ENCODE results near the gene GAB1. TPM values are rescaled to one million over a fixed set of nuclear protein-coding genes. Genes with fewer than 3 reads are reported as not detected.

Gene GAB1
- total and polyA plus RNA-seq, 2 of the 8 experiments (the other 6 are each of a cell fraction or from before 2014, with no cell fraction given), result 6.8 to 21.3 TPM

DNA sequence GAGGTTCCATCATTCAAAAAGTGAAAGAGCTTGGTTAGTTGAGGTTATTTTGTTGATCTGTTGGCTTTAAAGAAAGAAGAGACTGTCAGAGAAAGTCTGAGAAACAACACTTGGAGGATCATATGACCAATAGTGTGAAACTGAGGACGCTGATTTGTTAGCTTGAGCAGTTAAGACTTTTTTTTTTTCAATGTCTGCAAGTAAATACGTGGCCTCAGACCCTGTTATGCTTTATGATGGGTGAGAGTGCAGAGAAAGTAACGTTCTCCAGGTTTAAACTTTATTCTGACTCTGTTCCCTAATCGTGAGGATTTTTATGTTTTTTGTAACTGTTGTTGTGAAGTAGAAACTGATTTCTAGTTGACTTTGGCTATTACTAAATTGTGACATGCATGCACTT, 45.9 kb downstream of the GAB1 start:
- Histone ChIP-seq H4K5ac (ENCODE audit: insufficient read length, low read depth, low read length) (peak overlapping the region; percentile 60), H3K9me3 (ENCODE audit: insufficient read depth in 2 of 2, low read depth in 1 of 2, low read length in 1 of 2) (no peaks in the 10 kb centered on the region), H3K36me3 (ENCODE audit: control insufficient read depth in 2 of 4, insufficient read depth in 4 of 4, low read length in 3 of 4) (no peaks in the 10 kb centered on the region), H3K23me2 (ENCODE audit: low read depth, low read length) (no peaks in the 10 kb centered on the region), H2BK12ac (ENCODE audit: low read depth, low read length) (no peak overlapping the region), H2BK5ac (ENCODE audit: low read depth, low read length) (no peak overlapping the region), H2AFZ (ENCODE audit: low read length) (no peak overlapping the region), H3K23ac (ENCODE audit: insufficient read length) (no peak overlapping the region), H3K27ac (ENCODE audit: low read depth, low read length) (no peak overlapping the region), H4K8ac (ENCODE audit: extremely low read depth, insufficient read depth, low read length) (no peak overlapping the region), H3K79me2 (ENCODE audit: control insufficient read depth in 1 of 2, insufficient read depth in 2 of 2, low read length in 2 of 2) (peaks cover 0 to 22% of the 10 kb centered on the region in 2 experiments; a peak in 2 of 4 replicates), H2AK5ac (ENCODE audit: low read depth, low read length) (no peak overlapping the region), H3K56ac (replicated peaks; ENCODE audit: insufficient read length, low read depth, low read length) (no peak overlapping the region), H3K4ac (replicated peaks; ENCODE audit: insufficient read length, low read depth, low read length) (no peak overlapping the region), H3K9ac (replicated peaks in 1 of 4; ENCODE audit: extremely low read depth in 1 of 4, low read depth in 3 of 4, low read length in 3 of 4) (no peak overlapping the region), H3K4me3 (ENCODE audit: extremely low read depth in 1 of 4, insufficient read depth in 2 of 4, low read depth in 3 of 4, low read length in 4 of 4) (no peak overlapping the region), H3K27me3 (replicated peaks in 1 of 4; ENCODE audit: control insufficient read depth in 3 of 4, extremely low read depth in 1 of 4, insufficient read depth in 3 of 4, low read length in 3 of 4) (no peaks in the 10 kb centered on the region), H3K14ac (ENCODE audit: insufficient read length) (no peak overlapping the region), H2BK15ac (ENCODE audit: low read length) (no peak overlapping the region), H4K20me1 (replicated peaks in 1 of 2; ENCODE audit: control insufficient read depth in 1 of 2, insufficient read depth in 2 of 2, low read length in 2 of 2) (peaks cover 0 to 2% of the 10 kb centered on the region in 2 experiments), H3K18ac (ENCODE audit: extremely low read depth, low read length) (no peak overlapping the region), H3K4me2 (ENCODE audit: insufficient read depth in 1 of 2, low read depth in 2 of 2, low read length in 2 of 2) (no peak overlapping the region), H2BK20ac (ENCODE audit: low read length) (no peak overlapping the region), H3K79me1 (ENCODE audit: low read depth, low read length) (peaks cover 3% of the 10 kb centered on the region; the same call in 1 of the 2 replicates), H3K4me1 (replicated peaks in 1 of 4; ENCODE audit: control insufficient read depth in 3 of 4, insufficient read depth in 4 of 4, low read length in 3 of 4) (peaks cover 2 to 15% (median 8%) of the 10 kb centered on the region in 4 experiments; a peak in 4 of 7 replicates), H4K91ac (replicated peaks; ENCODE audit: insufficient read length, low read length) (no peak overlapping the region), H2BK120ac (replicated peaks; ENCODE audit: low read depth, low read length) (no peak overlapping the region)
- WGBS, 2 experiments (ENCODE audit: extremely low coverage in 1 of 2, insufficient coverage in 1 of 2, insufficient read length in 1 of 2, insufficient replicate concordance in 2 of 2, low coverage in 1 of 2, low lambda C conversion rate in 2 of 2, missing lambda C conversion rate in 1 of 2), result 70% methylated on average over 4 of the region's 4 CpGs; no CpG with 5 or more reads in 1 of the 2 experiments
- TF ChIP-seq CHD2 (IDR thresholded peaks at IDR 0.05; ENCODE audit: low read length), result no peak
- TF ChIP-seq SIX5 (IDR thresholded peaks at IDR 0.05; ENCODE audit: low read depth, low read length), result no peak
- no peak for TF ChIP-seq EZH2 (IDR thresholded peaks at IDR 0.05; ENCODE audit: low read depth, low read length, severe bottlenecking)
- TF ChIP-seq SP4 (IDR thresholded peaks at IDR 0.05; ENCODE audit: low read length), result no peak
- TF ChIP-seq TAF1 (IDR thresholded peaks at IDR 0.05; ENCODE audit: low read depth, low read length), result no peak
- no peak for TF ChIP-seq RXRA (IDR thresholded peaks at IDR 0.05; ENCODE audit: insufficient read depth, low read depth, low read length)
- no peak for TF ChIP-seq NANOG (IDR thresholded peaks at IDR 0.05; ENCODE audit: insufficient read depth, low read depth, low read length, poor library complexity, severe bottlenecking)
- TF ChIP-seq CHD1 (IDR thresholded peaks at IDR 0.05; ENCODE audit: low read depth, low read length), result no peak
- TF ChIP-seq BRCA1 (IDR thresholded peaks at IDR 0.05; ENCODE audit: low read depth, low read length), result no peak
- no peak for TF ChIP-seq CREB1 (IDR thresholded peaks at IDR 0.05)
- TF ChIP-seq EP300 (IDR thresholded peaks at IDR 0.05; ENCODE audit: borderline replicate concordance in 1 of 2, low read depth in 2 of 2, low read length in 2 of 2), result no peak
- ChIA-PET CTCF (ENCODE audit: partially characterized antibody) (interaction anchor here (4.3 kb wide), 1 partner anchor 14 kb away, joined by 30 read pairs; no protein-coding TSS in a partner anchor), POLR2A (ENCODE audit: partially characterized antibody) (interaction anchor here (1.9 kb wide), 1 partner anchor 9 kb away, joined by 5 read pairs; no protein-coding TSS in a partner anchor)
- FAIRE-seq (no peak), DNase-seq (ENCODE audit: low read depth in 1 of 2, low spot score in 2 of 2) (no peak)
